Psoas muscle (tissue), 8 donors: Measurements from ENCODE around the gene BTBD7. TPM values are rescaled to one million over a fixed set of nuclear protein-coding genes. Genes with fewer than 3 reads are reported as not detected.

Experiments
- ATAC-seq, 4 donors: fragments of 200-7000 bp; cut with Tn5 transposase; one replicate each; pipeline ENCODE4 v1.9.1; 2020; ENCODE audit warnings: moderate library complexity in 3 of 4, mild to moderate bottlenecking in 2 of 4
- DNase-seq, 2 donors: peaks; one replicate each; pipeline ENCODE4 v3.0.0-alpha.2; 2020
- H3K27ac ChIP-seq: fragments of 200-600 bp; one replicate; pipeline ENCODE4 v1.8.0; 2022
- H3K27me3 ChIP-seq, 3 donors: fragments of 200-600 bp in 1 of 3; one replicate each; pipeline versions ENCODE4 v1.6.1 to v1.8.0; 2013 to 2022; ENCODE audit warnings: low read length in 2 of 3, mild to moderate bottlenecking in 2 of 3, moderate library complexity in 1 of 3; ENCODE audit not compliant: insufficient read depth in 3 of 3
- H3K36me3 ChIP-seq, 2 donors: fragments of 200-600 bp in 1 of 2; one replicate each; pipeline versions ENCODE4 v1.6.1 to v1.8.0; 2013 to 2022; ENCODE audit warnings: low read depth in 1 of 2, mild to moderate bottlenecking in 1 of 2, moderate library complexity in 1 of 2; ENCODE audit not compliant: insufficient read depth in 1 of 2
- H3K4me1 ChIP-seq: fragments of 200-600 bp; one replicate; pipeline ENCODE4 v1.8.0; 2022
- H3K4me3 ChIP-seq: fragments of 200-600 bp; one replicate; pipeline ENCODE4 v1.8.0; 2022; ENCODE audit warnings: mild to moderate bottlenecking
- H3K9me3 ChIP-seq: fragments of 200-600 bp; one replicate; pipeline ENCODE4 v1.8.0; 2022
- CTCF ChIP-seq: fragments of 200-600 bp; IDR thresholded peaks from one replicate; pipeline ENCODE4 v1.8.0; 2022; ENCODE audit warnings: antibody characterized with exemption
- WGBS, 3 donors: extraction: QIAGEN DNeasy Blood & Tissue Kit; methylation state at CpG; one replicate each; pipeline versions ENCODE4 v1.1.6 to v1.1.7; 2013; 5-methylcytosine and 5-hydroxymethylcytosine counted together
- intact Hi-C, 2 donors: fragments of 100-400 bp; cut with DNase I; formaldehyde crosslinking; loops; one replicate each; pipeline versions ENCODE4 v1.11.0 to v1.14.2; 2022
- polyA plus RNA-seq, 3 donors: library from polyadenylated mRNA; stranded (reverse); fragments of 200-250 nt; gene quantifications; one replicate each; pipeline ENCODE4 v1.2.3, GENCODE V29; 2013
- total RNA-seq, 4 donors: library from RNA; stranded (reverse); fragmentation: NEBNext Ultra II Directional in 2 of 4; extraction: Animal tissue kit (Norgen Biotek cat#: 25700) in 2 of 4; gene quantifications; one replicate each; pipeline versions ENCODE4 v1.2.1 to v1.2.4, GENCODE V29; 2021 to 2023
- donor health status: healthy with polysubstance abuse.
- donor health status: DM: no; HTN: no; CAD: no; lungs with moderate emphysema.
- donor health status: Bipolar disorder and iron deficiency.
- donor health status: healthy.
- donor health status: DM: yes; HTN: yes; CAD: no.
- donor health status: DM: no; HTN: no; CAD: no.
- donor health status: DM: no; HTN: no; CAD: no.
- donor health status: DM: yes; HTN: yes; CAD: no.

The BTBD7 gene
- total and polyA plus RNA-seq, 7 donors: 6.0 to 24.9 (median 18.9) TPM

- H3K9me3 ChIP-seq: no peaks in the 10 kb centered on the region
- no peak overlapping the region for H3K4me3 ChIP-seq
- H3K36me3 ChIP-seq: peaks cover 0 to 3% of the 10 kb centered on the region in 2 donors
- H3K4me1 ChIP-seq: peaks cover 20% of the 10 kb centered on the region
- H3K27me3 ChIP-seq: no peaks in the 10 kb centered on the region
- intact Hi-C loops: no loop called here
- no peak for TF ChIP-seq CTCF
- 94 to 100% (median 100%) methylated on average over 1 of the region's 1 CpG for WGBS, 3 donors
- ATAC-seq (no peak), DNase-seq (no peak)
- no peak overlapping the region for H3K27ac ChIP-seq
Measured at GRCh38 chr14:93268406-93268805, 64.4 kb downstream of the BTBD7 start.

- H3K27ac ChIP-seq: no peak overlapping the region
- H3K4me3 ChIP-seq: no peak overlapping the region
- peaks cover 20% of the 10 kb centered on the region for H3K4me1 ChIP-seq
- no peak for TF ChIP-seq CTCF
- peaks cover 0 to 15% of the 10 kb centered on the region in 2 donors for H3K36me3 ChIP-seq
- DNase-seq (no peak), ATAC-seq (no peak)
- 79 to 92% (median 87%) methylated on average over 3 of the region's 3 CpGs for WGBS, 3 donors
- intact Hi-C loops: no loop called here
- H3K27me3 ChIP-seq: no peaks in the 10 kb centered on the region
- no peaks in the 10 kb centered on the region for H3K9me3 ChIP-seq
Measured at GRCh38 chr14:93267149-93267711, 65.6 kb downstream of the BTBD7 start.

GRCh38 chr14:93266127-93266526 is 66.7 kb downstream of the BTBD7 start:
- DNase-seq (no peak), ATAC-seq (peak in 2 of 4 donors; percentile 36 to 42)
- H3K9me3 ChIP-seq: no peaks in the 10 kb centered on the region
- no peak overlapping the region for H3K27ac ChIP-seq
- no peak overlapping the region for H3K4me3 ChIP-seq
- WGBS, 3 donors: 54 to 78% (median 59%) methylated on average over 6 of the region's 6 CpGs
- H3K36me3 ChIP-seq: peaks cover 0 to 26% of the 10 kb centered on the region in 2 donors
- peaks cover 14% of the 10 kb centered on the region for H3K4me1 ChIP-seq
- no peaks in the 10 kb centered on the region for H3K27me3 ChIP-seq
- intact Hi-C loops: no loop called here
- TF ChIP-seq CTCF: no peak

- Histone ChIP-seq H3K4me1 (no peaks in the 10 kb centered on the region), H3K27me3 (no peaks in the 10 kb centered on the region), H3K36me3 (peaks cover 0 to 46% of the 10 kb centered on the region in 2 donors), H3K4me3 (no peak overlapping the region), H3K27ac (no peak overlapping the region), H3K9me3 (no peaks in the 10 kb centered on the region)
- ATAC-seq (no peak), DNase-seq (no peak)
- no peak for TF ChIP-seq CTCF
- intact Hi-C loops: no loop called here
- 100% methylated on average over 1 of the region's 1 CpG for WGBS, 3 donors
Measured at GRCh38 chr14:93263416-93263815, 69.4 kb downstream of the BTBD7 start.

GRCh38 chr14:93262446-93262845 is 70.4 kb downstream of the BTBD7 start:
- no peaks in the 10 kb centered on the region for H3K9me3 ChIP-seq
- WGBS, 3 donors: 92 to 100% (median 96%) methylated on average over 2 of the region's 2 CpGs
- ATAC-seq: no peak
- DNase-seq: no peak
- H3K27ac ChIP-seq: no peak overlapping the region
- H3K4me1 ChIP-seq: no peaks in the 10 kb centered on the region
- intact Hi-C loops: no loop called here
- no peak overlapping the region for H3K4me3 ChIP-seq
- H3K36me3 ChIP-seq: peaks cover 0 to 46% of the 10 kb centered on the region in 2 donors
- no peaks in the 10 kb centered on the region for H3K27me3 ChIP-seq
- TF ChIP-seq CTCF: no peak
